Naive thymus-derived CD4-positive, alpha-beta T cell (primary cell): ENCODE results near the gene NUDT16. TPM values are rescaled to one million over a fixed set of nuclear protein-coding genes. Genes with fewer than 3 reads are reported as not detected.

ENCODE experiments used
- ATAC-seq: fragments of 150-1000 bp; cut with Tn5 transposase; 2 replicates; pipeline ENCODE4 v1.10.0; 2021; ENCODE audit warnings: mild to moderate bottlenecking, moderate library complexity
- CTCF ChIA-PET: fragments of 350-600 bp; sonication (Branson Sonifier 250); formaldehyde crosslinking; loops from one replicate; lab custom pipeline; 2021; ENCODE audit warnings: antibody characterized with exemption; lab: Charles Lee
- POLR2A ChIA-PET: fragments of 350-600 bp; sonication (Branson Sonifier 250); formaldehyde crosslinking; loops from one replicate; lab custom pipeline; 2021; ENCODE audit warnings: antibody characterized with exemption, inconsistent platforms; lab: Charles Lee
- DNase-seq, 9 donors: peaks; one replicate each; pipeline versions ENCODE4 v3.0.0 to v3.0.0-alpha.2; 2020 to 2022; ENCODE audit warnings: mixed read lengths in 1 of 9
- H3K27ac ChIP-seq: one replicate; pipeline ENCODE4 v1.7.0; 2013; ENCODE audit warnings: mild to moderate bottlenecking, low read depth, low read length, moderate library complexity
- H3K27me3 ChIP-seq, 2 donors: one replicate each; pipeline ENCODE4 v1.7.0; 2013; ENCODE audit warnings: low read length in 2 of 2, mild to moderate bottlenecking in 2 of 2, moderate library complexity in 2 of 2; ENCODE audit not compliant: control insufficient read depth in 2 of 2, insufficient read depth in 2 of 2
- H3K36me3 ChIP-seq, 3 experiments: 1 replicate in 2 of 3; 2 replicates in 1 of 3; pipeline ENCODE4 v1.7.0; 2013; ENCODE audit warnings: low read length in 3 of 3, mild to moderate bottlenecking in 3 of 3, moderate library complexity in 1 of 3; ENCODE audit not compliant: insufficient read depth in 3 of 3, control insufficient read depth in 2 of 3
- H3K4me1 ChIP-seq, 2 donors: one replicate each; pipeline ENCODE4 v1.7.0; 2013; ENCODE audit warnings: low read length in 2 of 2, mild to moderate bottlenecking in 2 of 2, moderate library complexity in 1 of 2; ENCODE audit not compliant: control insufficient read depth in 2 of 2, insufficient read depth in 2 of 2
- H3K4me3 ChIP-seq: 2 replicates; pipeline ENCODE4 v1.7.0; 2013; ENCODE audit warnings: mild to moderate bottlenecking, low read length
- H3K9me3 ChIP-seq, 3 experiments: 1 replicate in 2 of 3; 2 replicates in 1 of 3; pipeline ENCODE4 v1.7.0; 2013; ENCODE audit warnings: low read length in 3 of 3; ENCODE audit not compliant: control insufficient read depth in 2 of 3
- H3K27ac Mint-ChIP-seq, 9 donors: one replicate each; pipeline ENCODE4 v1.8.0; 2020 to 2022; ENCODE audit warnings: mixed read lengths in 9 of 9, mild to moderate bottlenecking in 8 of 9, moderate library complexity in 5 of 9, inconsistent platforms in 2 of 9
- H3K27me3 Mint-ChIP-seq, 5 donors: one replicate each; pipeline ENCODE4 v1.8.0; 2021 to 2022; ENCODE audit warnings: mixed read lengths in 5 of 5, mild to moderate bottlenecking in 1 of 5
- H3K36me3 Mint-ChIP-seq, 5 donors: one replicate each; pipeline ENCODE4 v1.8.0; 2020 to 2022; ENCODE audit warnings: mixed read lengths in 5 of 5, mild to moderate bottlenecking in 3 of 5, inconsistent platforms in 1 of 5
- H3K4me1 Mint-ChIP-seq, 7 donors: one replicate each; pipeline ENCODE4 v1.8.0; 2020 to 2022; ENCODE audit warnings: mixed read lengths in 7 of 7, mild to moderate bottlenecking in 3 of 7, inconsistent platforms in 1 of 7
- H3K4me3 Mint-ChIP-seq, 10 donors: one replicate each; pipeline ENCODE4 v1.8.0; 2020 to 2022; ENCODE audit warnings: mild to moderate bottlenecking in 10 of 10, mixed read lengths in 10 of 10, moderate library complexity in 6 of 10, inconsistent platforms in 2 of 10
- H3K9me3 Mint-ChIP-seq, 11 donors: one replicate each; pipeline ENCODE4 v1.8.0; 2020 to 2022; ENCODE audit warnings: mixed read lengths in 11 of 11, mild to moderate bottlenecking in 4 of 11, inconsistent platforms in 1 of 11, moderate library complexity in 1 of 11
- intact Hi-C, 2 donors: fragments of 100-400 bp; cut with micrococcal nuclease; formaldehyde crosslinking; loops; one replicate each; pipeline ENCODE4 v1.15.1; 2023
- polyA plus RNA-seq, 2 donors: library from polyadenylated mRNA; unstranded; fragments of 300-500 nt; fragmentation: Illumina TruSeq; gene quantifications; one replicate each; pipeline ENCODE4 v1.2.3, GENCODE V29; 2021
- total RNA-seq, 6 experiments: library from RNA in 5 of 6; stranded (reverse) in 5 of 6; gene quantifications; 1 replicate in 5 of 6; 2 replicates in 1 of 6; pipeline ENCODE4 v1.2.3 and lab custom pipeline; 2021 to 2026

Gene NUDT16
- total and polyA plus RNA-seq, 7 experiments from 2014 or later = 3.2 to 14.5 (median 7.6) TPM

- no peak overlapping the region for H3K4me3 Mint-ChIP-seq
- intact Hi-C loops = no loop called here
- Histone ChIP-seq H3K4me1 (no peaks in the 10 kb centered on the region), H3K4me3 (no peak overlapping the region), H3K27ac (no peak overlapping the region), H3K36me3 (no peaks in the 10 kb centered on the region), H3K27me3 (no peaks in the 10 kb centered on the region), H3K9me3 (no peaks in the 10 kb centered on the region)
- H3K27me3 Mint-ChIP-seq = peaks cover 0 to 8% (median 0%) of the 10 kb centered on the region in 5 donors
- ChIA-PET POLR2A (no interaction called here), CTCF (no interaction called here)
- no peak overlapping the region for H3K27ac Mint-ChIP-seq
- H3K4me1 Mint-ChIP-seq = peaks cover 0 to 4% (median 0%) of the 10 kb centered on the region in 7 donors
- no peak for ATAC-seq
- H3K36me3 Mint-ChIP-seq = no peaks in the 10 kb centered on the region
- peaks cover 0 to 4% (median 0%) of the 10 kb centered on the region in 11 donors for H3K9me3 Mint-ChIP-seq
- DNase-seq = no peak
Observed at GRCh38 chr3:131350506-131350905, 31.1 kb upstream of the NUDT16 start.

GRCh38 chr3:131353016-131353877 lies 28.3 kb upstream of the NUDT16 start:
- no peak overlapping the region for H3K27ac Mint-ChIP-seq
- peaks cover 0 to 4% (median 0%) of the 10 kb centered on the region in 5 donors for H3K36me3 Mint-ChIP-seq
- H3K4me1 Mint-ChIP-seq = peaks cover 0 to 4% (median 0%) of the 10 kb centered on the region in 7 donors
- peaks cover 0 to 2% (median 0%) of the 10 kb centered on the region in 11 donors for H3K9me3 Mint-ChIP-seq
- Histone ChIP-seq H3K27ac (no peak overlapping the region), H3K4me1 (no peaks in the 10 kb centered on the region), H3K27me3 (no peaks in the 10 kb centered on the region), H3K36me3 (no peaks in the 10 kb centered on the region), H3K9me3 (no peaks in the 10 kb centered on the region), H3K4me3 (no peak overlapping the region)
- intact Hi-C loops = no loop called here
- CTCF ChIA-PET = interaction anchor here (0.5 kb wide), 1 partner anchor 297 kb away, joined by 4 read pairs; no protein-coding TSS in a partner anchor
- POLR2A ChIA-PET = no interaction called here
- H3K27me3 Mint-ChIP-seq = peaks cover 6 to 18% (median 12%) of the 10 kb centered on the region in 5 donors
- DNase-seq (no peak), ATAC-seq (no peak)
- H3K4me3 Mint-ChIP-seq = no peak overlapping the region

- H3K27ac ChIP-seq = no peak overlapping the region
- peaks cover 0 to 4% (median 0%) of the 10 kb centered on the region in 7 donors for H3K4me1 Mint-ChIP-seq
- ATAC-seq (no peak), DNase-seq (no peak)
- no peaks in the 10 kb centered on the region for H3K36me3 ChIP-seq
- H3K9me3 Mint-ChIP-seq = peaks cover 0 to under 1% (median 0%) of the 10 kb centered on the region in 11 donors
- H3K27ac Mint-ChIP-seq = no peak overlapping the region
- H3K27me3 Mint-ChIP-seq = peaks cover 6 to 23% (median 13%) of the 10 kb centered on the region in 5 donors
- H3K27me3 ChIP-seq = no peaks in the 10 kb centered on the region
- H3K36me3 Mint-ChIP-seq = peaks cover 0 to 4% (median 0%) of the 10 kb centered on the region in 5 donors
- no peaks in the 10 kb centered on the region for H3K4me1 ChIP-seq
- no peaks in the 10 kb centered on the region for H3K9me3 ChIP-seq
- ChIA-PET POLR2A (no interaction called here), CTCF (no interaction called here)
- H3K4me3 Mint-ChIP-seq = no peak overlapping the region
- no peak overlapping the region for H3K4me3 ChIP-seq
- intact Hi-C loops = no loop called here
Observed at GRCh38 chr3:131353986-131354385, 27.6 kb upstream of the NUDT16 start.

- Histone ChIP-seq H3K4me3 (no peak overlapping the region), H3K27me3 (no peaks in the 10 kb centered on the region), H3K4me1 (no peaks in the 10 kb centered on the region), H3K36me3 (no peaks in the 10 kb centered on the region), H3K27ac (no peak overlapping the region), H3K9me3 (no peaks in the 10 kb centered on the region)
- Mint-ChIP-seq H3K27me3 (peaks cover 12 to 38% (median 18%) of the 10 kb centered on the region in 5 donors), H3K4me1 (peaks cover 0 to 6% (median 2%) of the 10 kb centered on the region in 7 donors), H3K4me3 (no peak overlapping the region), H3K27ac (no peak overlapping the region), H3K36me3 (peaks cover 0 to 4% (median 0%) of the 10 kb centered on the region in 5 donors), H3K9me3 (no peaks in the 10 kb centered on the region)
- no peak for ATAC-seq
- intact Hi-C loops = no loop called here
- CTCF ChIA-PET = no interaction called here
- no peak for DNase-seq
- POLR2A ChIA-PET = no interaction called here
Observed at GRCh38 chr3:131356006-131356595, 25.5 kb upstream of the NUDT16 start.

- Mint-ChIP-seq H3K27me3 (peaks cover 20 to 45% (median 25%) of the 10 kb centered on the region in 5 donors), H3K4me3 (no peak overlapping the region), H3K4me1 (peaks cover 1 to 14% (median 9%) of the 10 kb centered on the region in 7 donors), H3K36me3 (peaks cover 0 to 7% (median 0%) of the 10 kb centered on the region in 5 donors), H3K9me3 (peaks cover 0 to under 1% (median 0%) of the 10 kb centered on the region in 11 donors), H3K27ac (no peak overlapping the region)
- DNase-seq (no peak), ATAC-seq (no peak)
- Histone ChIP-seq H3K27ac (no peak overlapping the region), H3K9me3 (no peaks in the 10 kb centered on the region), H3K36me3 (no peaks in the 10 kb centered on the region), H3K27me3 (peaks cover 0 to 4% of the 10 kb centered on the region in 2 donors), H3K4me1 (no peaks in the 10 kb centered on the region), H3K4me3 (no peak overlapping the region)
- POLR2A ChIA-PET = no interaction called here
- CTCF ChIA-PET = no interaction called here
- intact Hi-C loops = no loop called here
Observed at GRCh38 chr3:131357275-131357674, 24.3 kb upstream of the NUDT16 start.

GRCh38 chr3:131360191-131360755 lies 21.3 kb upstream of the NUDT16 start:
- Mint-ChIP-seq H3K4me3 (no peak overlapping the region), H3K4me1 (peaks cover 5 to 16% (median 13%) of the 10 kb centered on the region in 7 donors), H3K27me3 (peaks cover 39 to 65% (median 43%) of the 10 kb centered on the region in 5 donors), H3K36me3 (peaks cover 0 to 13% (median 0%) of the 10 kb centered on the region in 5 donors), H3K27ac (no peak overlapping the region), H3K9me3 (peaks cover 0 to 10% (median 3%) of the 10 kb centered on the region in 11 donors)
- H3K27ac ChIP-seq = no peak overlapping the region
- H3K4me1 ChIP-seq = no peaks in the 10 kb centered on the region
- DNase-seq (no peak), ATAC-seq (no peak)
- CTCF ChIA-PET = no interaction called here
- no peak overlapping the region for H3K4me3 ChIP-seq
- H3K9me3 ChIP-seq = no peaks in the 10 kb centered on the region
- POLR2A ChIA-PET = no interaction called here
- no peaks in the 10 kb centered on the region for H3K36me3 ChIP-seq
- intact Hi-C loops = no loop called here
- peaks cover 0 to 4% of the 10 kb centered on the region in 2 donors for H3K27me3 ChIP-seq
